Activated CD8-positive, alpha-beta T cell treated with anti-CD3 and anti-CD28 coated beads for 36 hours (primary cell): ENCODE data around the gene RAB1B. TPM values are rescaled to one million over a fixed set of nuclear protein-coding genes. Genes with fewer than 3 reads are reported as not detected.

ENCODE experiments used
- ATAC-seq: fragments of 200-7000 bp; cut with Tn5 transposase; one replicate; pipeline ENCODE4 v1.10.0; 2021; ENCODE audit warnings: mild to moderate bottlenecking, moderate library complexity
- CTCF ChIA-PET: fragments of 350-600 bp; sonication (Branson Sonifier 250); formaldehyde crosslinking; loops from one replicate; lab custom pipeline; 2021; ENCODE audit warnings: antibody characterized with exemption; lab: Charles Lee
- POLR2A ChIA-PET: fragments of 350-600 bp; sonication (Branson Sonifier 250); formaldehyde crosslinking; loops from one replicate; lab custom pipeline; 2021; ENCODE audit warnings: antibody characterized with exemption; lab: Charles Lee
- DNase-seq: peaks from one replicate; pipeline ENCODE4 v3.0.0-alpha.2; 2020
- H3K27ac Mint-ChIP-seq: one replicate; pipeline ENCODE4 v1.8.0; 2021; ENCODE audit warnings: mild to moderate bottlenecking, mixed read lengths
- H3K27me3 Mint-ChIP-seq: one replicate; pipeline ENCODE4 v1.8.0; 2021; ENCODE audit warnings: mixed read lengths
- H3K36me3 Mint-ChIP-seq: one replicate; pipeline ENCODE4 v1.8.0; 2021; ENCODE audit warnings: low read depth, mixed read lengths
- H3K4me1 Mint-ChIP-seq: one replicate; pipeline ENCODE4 v1.8.0; 2021; ENCODE audit warnings: low read depth, mixed read lengths
- H3K4me3 Mint-ChIP-seq: one replicate; pipeline ENCODE4 v1.8.0; 2021; ENCODE audit warnings: mild to moderate bottlenecking, moderate library complexity, mixed read lengths
- H3K9me3 Mint-ChIP-seq: one replicate; pipeline ENCODE4 v1.8.0; 2021; ENCODE audit warnings: mixed read lengths
- intact Hi-C: fragments of 100-400 bp; cut with micrococcal nuclease; formaldehyde crosslinking; loops from one replicate; pipeline ENCODE4 v1.10.0; 2022
- total RNA-seq, 2 experiments: library from RNA; stranded (reverse); gene quantifications; one replicate each; pipeline ENCODE4 v1.2.3, GENCODE V29; 2021
- TF ChIP-seq, protein P1 (sequence below): fragments of 200-600 bp; IDR thresholded peaks from one replicate; pipeline ENCODE4 v1.8.0; 2022; ENCODE audit warnings: antibody characterized with exemption, mild to moderate bottlenecking

Gene RAB1B
- total RNA-seq, 2 experiments from 2014 or later: 97.9 to 98.2 TPM

GRCh38 chr11:66314561-66315497, 46.4 kb downstream of the RAB1B start:
- H3K27me3 Mint-ChIP-seq: no peaks in the 10 kb centered on the region
- CTCF ChIA-PET: interaction anchor here (1.0 to 10.2 kb wide), 6 partner anchors 18 to 455 kb away, joined by 3 to 149 read pairs (median 36); partner anchors contain the start of genes B4GAT1, BRMS1, MRPL11 and RIN1
- peak overlapping the region; percentile 80 for H3K4me3 Mint-ChIP-seq
- H3K27ac Mint-ChIP-seq: peak overlapping the region; percentile 97
- peaks cover under 1% of the 10 kb centered on the region for H3K9me3 Mint-ChIP-seq
- peaks cover 7% of the 10 kb centered on the region for H3K36me3 Mint-ChIP-seq
- peaks cover 50% of the 10 kb centered on the region for H3K4me1 Mint-ChIP-seq
- DNase-seq: no peak
- TF ChIP-seq, protein P1, sequence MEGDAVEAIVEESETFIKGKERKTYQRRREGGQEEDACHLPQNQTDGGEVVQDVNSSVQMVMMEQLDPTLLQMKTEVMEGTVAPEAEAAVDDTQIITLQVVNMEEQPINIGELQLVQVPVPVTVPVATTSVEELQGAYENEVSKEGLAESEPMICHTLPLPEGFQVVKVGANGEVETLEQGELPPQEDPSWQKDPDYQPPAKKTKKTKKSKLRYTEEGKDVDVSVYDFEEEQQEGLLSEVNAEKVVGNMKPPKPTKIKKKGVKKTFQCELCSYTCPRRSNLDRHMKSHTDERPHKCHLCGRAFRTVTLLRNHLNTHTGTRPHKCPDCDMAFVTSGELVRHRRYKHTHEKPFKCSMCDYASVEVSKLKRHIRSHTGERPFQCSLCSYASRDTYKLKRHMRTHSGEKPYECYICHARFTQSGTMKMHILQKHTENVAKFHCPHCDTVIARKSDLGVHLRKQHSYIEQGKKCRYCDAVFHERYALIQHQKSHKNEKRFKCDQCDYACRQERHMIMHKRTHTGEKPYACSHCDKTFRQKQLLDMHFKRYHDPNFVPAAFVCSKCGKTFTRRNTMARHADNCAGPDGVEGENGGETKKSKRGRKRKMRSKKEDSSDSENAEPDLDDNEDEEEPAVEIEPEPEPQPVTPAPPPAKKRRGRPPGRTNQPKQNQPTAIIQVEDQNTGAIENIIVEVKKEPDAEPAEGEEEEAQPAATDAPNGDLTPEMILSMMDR: no peak
- POLR2A ChIA-PET: interaction anchor here (0.7 to 6.9 kb wide), 6 partner anchors 18 to 57 kb away, joined by 3 to 38 read pairs (median 4); partner anchors contain the start of genes RIN1 and SLC29A2
- intact Hi-C loops: loop anchor here (5.0 kb wide), 2 partner anchors 32 to 72 kb away; partner anchors contain the start of genes B4GAT1 and BRMS1
- no peak for ATAC-seq

DNA sequence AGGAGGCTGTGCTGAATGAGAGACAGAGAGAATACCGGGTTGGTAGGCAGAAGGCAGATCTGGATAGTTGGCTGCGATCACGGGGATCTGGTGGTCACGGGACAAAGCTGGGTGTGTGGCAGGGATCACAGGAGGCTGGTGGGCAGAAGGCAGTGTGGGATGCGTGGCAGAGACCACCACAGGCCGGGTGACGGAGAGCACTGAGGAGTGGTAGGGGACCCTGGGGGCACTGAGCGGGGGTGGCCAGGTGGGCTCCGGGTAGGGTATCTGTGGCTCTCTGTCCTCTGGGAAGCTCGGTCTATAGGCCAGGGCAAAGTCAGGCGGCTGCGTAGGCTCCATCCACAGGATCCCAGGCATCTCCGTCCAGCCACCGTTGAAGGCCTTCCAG, 47.1 kb downstream of the RAB1B start:
- Mint-ChIP-seq H3K4me3 (peak overlapping the region; percentile 80), H3K36me3 (peaks cover 12% of the 10 kb centered on the region), H3K27ac (peak overlapping the region; percentile 97), H3K4me1 (peaks cover 52% of the 10 kb centered on the region), H3K9me3 (peaks cover 6% of the 10 kb centered on the region), H3K27me3 (no peaks in the 10 kb centered on the region)
- intact Hi-C loops: no loop called here
- POLR2A ChIA-PET: interaction anchor here (0.7 to 6.9 kb wide), 4 partner anchors 19 to 33 kb away, joined by 3 to 38 read pairs (median 4); partner anchors contain the start of genes RIN1 and YIF1A
- TF ChIP-seq, protein P1: no peak
- CTCF ChIA-PET: interaction anchor here (1.1 to 10.2 kb wide), 4 partner anchors 17 to 456 kb away, joined by 3 to 149 read pairs (median 88); partner anchors contain the start of genes B4GAT1, BRMS1 and RIN1
- DNase-seq (peak; percentile 35), ATAC-seq (no peak)

DNA sequence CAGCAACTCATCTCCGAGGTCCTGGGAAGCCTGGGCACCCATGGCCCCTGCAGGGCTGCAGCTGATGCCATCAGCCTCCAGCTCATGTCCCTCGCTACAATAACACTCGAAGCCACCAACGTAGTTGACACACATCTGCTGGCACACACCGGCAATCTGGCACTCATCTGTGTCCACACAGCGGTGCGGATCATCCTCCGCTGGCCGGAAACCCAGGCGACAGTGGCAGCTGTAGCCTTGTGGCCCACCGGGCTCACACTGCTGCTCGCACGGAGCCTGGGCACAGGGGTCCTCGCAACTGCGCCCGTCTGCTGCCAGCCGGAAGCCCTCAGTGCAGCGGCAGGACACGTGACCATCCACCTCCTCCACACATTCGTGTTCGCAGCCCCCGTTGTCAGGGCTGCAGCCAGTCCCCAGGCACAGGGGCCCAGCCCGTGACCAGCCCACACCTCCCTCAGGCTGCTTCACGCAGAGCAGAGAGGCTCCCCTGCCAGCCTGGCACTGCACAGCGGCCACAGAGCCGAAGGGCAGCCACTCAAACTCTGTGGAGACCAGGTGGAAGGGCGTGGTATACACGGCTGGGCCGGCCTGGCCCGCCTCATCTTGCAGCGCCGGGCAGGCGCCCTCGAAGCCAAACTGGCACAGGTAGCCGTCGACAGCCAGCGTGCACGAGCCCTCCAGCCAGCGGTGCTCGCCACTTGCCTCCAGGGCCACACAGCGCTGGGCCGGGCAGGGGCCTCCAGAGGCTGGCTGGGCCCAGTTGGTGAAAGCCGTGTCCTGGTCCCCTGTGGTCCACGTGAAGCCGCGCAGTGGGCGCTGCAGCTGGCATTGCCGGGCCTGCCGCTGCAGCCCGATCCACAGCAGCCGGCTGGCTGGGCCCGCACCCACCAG, 47.7 kb downstream of the RAB1B start:
- ATAC-seq: no peak
- TF ChIP-seq, protein P1: no peak
- Mint-ChIP-seq H3K36me3 (peaks cover 12% of the 10 kb centered on the region), H3K4me1 (peaks cover 52% of the 10 kb centered on the region), H3K4me3 (peak overlapping the region; percentile 80), H3K9me3 (peaks cover 6% of the 10 kb centered on the region), H3K27me3 (no peaks in the 10 kb centered on the region), H3K27ac (peak overlapping the region; percentile 97)
- DNase-seq: peak; percentile 71
- intact Hi-C loops: no loop called here
- ChIA-PET POLR2A (interaction anchor here (0.7 to 6.9 kb wide), 8 partner anchors 18 to 483 kb away, joined by 3 to 38 read pairs (median 4); partner anchors contain the start of genes B4GAT1, BRMS1, RIN1 and SNX32), CTCF (interaction anchor here (1.1 to 10.2 kb wide), 4 partner anchors 11 to 457 kb away, joined by 3 to 149 read pairs (median 72); partner anchors contain the start of gene RIN1)

DNA sequence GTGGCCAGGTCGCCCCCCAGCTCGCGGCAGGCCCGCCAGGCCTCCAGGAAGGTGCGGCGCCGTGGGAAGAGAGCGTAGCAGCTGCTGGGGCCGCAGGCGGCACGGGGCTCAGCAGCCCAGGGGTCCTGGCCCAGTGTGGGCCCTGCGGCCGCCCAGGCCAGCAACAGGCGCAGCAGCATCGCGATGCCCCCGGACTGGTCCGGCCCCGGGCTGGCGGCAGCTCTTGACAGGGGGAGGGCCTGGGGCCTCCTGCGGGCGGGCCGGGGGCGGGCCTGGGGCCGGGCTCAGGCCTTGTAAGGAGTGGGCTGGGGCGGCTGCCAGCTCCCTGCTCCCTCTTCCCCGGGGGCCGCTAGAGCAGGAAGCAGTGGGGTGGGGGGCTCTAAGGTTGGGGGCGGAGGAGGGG, 48.4 kb downstream of the RAB1B start, which contains the start of gene CD248:
Gene CD248, minus strand, starts transcription at position 196 of the 403 bp plus-strand sequence. Its CDS starts 17 bp downstream, at position 179.
- DNase-seq (peak; percentile 56), ATAC-seq (no peak)
- Mint-ChIP-seq H3K9me3 (peaks cover 6% of the 10 kb centered on the region), H3K27me3 (no peaks in the 10 kb centered on the region), H3K4me3 (peak within 1 kb of the TSS; percentile 80), H3K36me3 (peaks cover 12% of the 10 kb centered on the region), H3K4me1 (peaks cover 49% of the 10 kb centered on the region), H3K27ac (peak within 1 kb of the TSS; percentile 97)
- POLR2A ChIA-PET: interaction anchor here (0.5 to 6.9 kb wide), 7 partner anchors 10 to 484 kb away, joined by 3 to 38 read pairs (median 3); partner anchors contain the start of genes B4GAT1, BRMS1, RIN1 and SNX32
- CTCF ChIA-PET: interaction anchor here (1.0 to 10.2 kb wide), 5 partner anchors 10 to 69 kb away, joined by 3 to 149 read pairs (median 12); partner anchors contain the start of gene RIN1
- TF ChIP-seq, protein P1: no peak
- intact Hi-C loops: no loop called here
